C4-2B (cell line): Measurements from ENCODE around the gene MED29.

Experiments
- CTCF ChIP-seq: fragments of 450-650 bp; conservative IDR thresholded peaks from 2 replicates; pipeline ENCODE4 v1.5.1; 2017; ENCODE audit warnings: mild to moderate bottlenecking
- ZFX ChIP-seq: fragments of 450-650 bp; IDR thresholded peaks from 2 replicates; pipeline ENCODE4 v1.6.1; 2017

GRCh38 chr19:39403331-39404312 lies 12.4 kb downstream of the MED29 start:
- no peak for TF ChIP-seq CTCF
- TF ChIP-seq ZFX, result no peak
